Gastrocnemius medialis (tissue), 4 donors: ENCODE measurements around the gene RASSF6.

Source experiments
- POLR2A ChIP-seq, 2 donors: fragments of 450-650 bp; IDR thresholded peaks; one replicate each; pipeline ENCODE4 v1.6.1; 2017; ENCODE audit warnings: antibody characterized with exemption in 2 of 2, mild to moderate bottlenecking in 2 of 2, moderate library complexity in 2 of 2
- TF ChIP-seq, protein P1 (sequence below), 5 experiments: fragments of 450-650 bp in 3 of 5; fragments of 200-600 bp in 2 of 5; sonication (generic) in 2 of 5; IDR thresholded peaks in 4 of 5; conservative IDR thresholded peaks in 1 of 5; 1 replicate in 4 of 5; 2 replicates in 1 of 5; pipeline ENCODE4 v1.5.1; 2016 to 2019; ENCODE audit warnings: antibody characterized with exemption in 5 of 5, mild to moderate bottlenecking in 3 of 5, moderate library complexity in 3 of 5

DNA sequence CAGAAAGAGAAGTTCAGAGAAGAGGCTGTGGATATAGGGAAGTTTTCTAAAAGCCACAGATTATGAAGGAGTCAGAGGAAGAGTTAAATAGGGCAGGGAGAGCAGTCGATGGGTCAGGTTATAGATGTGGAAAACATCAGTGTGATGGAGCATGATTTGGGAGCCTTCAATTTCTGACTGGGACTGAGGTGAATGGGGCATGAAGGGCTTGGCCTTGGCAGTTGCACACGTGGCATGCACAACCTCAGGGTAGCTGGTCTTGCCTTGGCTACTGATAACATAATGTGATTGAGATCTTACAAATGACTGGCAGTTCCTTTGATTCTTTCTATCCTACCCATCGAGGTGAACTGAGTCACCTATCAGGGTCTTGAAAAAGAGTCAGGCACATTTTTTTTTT lies 79.0 kb downstream of the RASSF6 start:
- TF ChIP-seq, protein P1, sequence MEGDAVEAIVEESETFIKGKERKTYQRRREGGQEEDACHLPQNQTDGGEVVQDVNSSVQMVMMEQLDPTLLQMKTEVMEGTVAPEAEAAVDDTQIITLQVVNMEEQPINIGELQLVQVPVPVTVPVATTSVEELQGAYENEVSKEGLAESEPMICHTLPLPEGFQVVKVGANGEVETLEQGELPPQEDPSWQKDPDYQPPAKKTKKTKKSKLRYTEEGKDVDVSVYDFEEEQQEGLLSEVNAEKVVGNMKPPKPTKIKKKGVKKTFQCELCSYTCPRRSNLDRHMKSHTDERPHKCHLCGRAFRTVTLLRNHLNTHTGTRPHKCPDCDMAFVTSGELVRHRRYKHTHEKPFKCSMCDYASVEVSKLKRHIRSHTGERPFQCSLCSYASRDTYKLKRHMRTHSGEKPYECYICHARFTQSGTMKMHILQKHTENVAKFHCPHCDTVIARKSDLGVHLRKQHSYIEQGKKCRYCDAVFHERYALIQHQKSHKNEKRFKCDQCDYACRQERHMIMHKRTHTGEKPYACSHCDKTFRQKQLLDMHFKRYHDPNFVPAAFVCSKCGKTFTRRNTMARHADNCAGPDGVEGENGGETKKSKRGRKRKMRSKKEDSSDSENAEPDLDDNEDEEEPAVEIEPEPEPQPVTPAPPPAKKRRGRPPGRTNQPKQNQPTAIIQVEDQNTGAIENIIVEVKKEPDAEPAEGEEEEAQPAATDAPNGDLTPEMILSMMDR (IDR thresholded peaks at IDR 0.05 in 4 of 5, conservative IDR thresholded peaks at IDR 0.05 in 1 of 5) = no peak
- TF ChIP-seq POLR2A (IDR thresholded peaks at IDR 0.05) = no peak
